Trophoblast cell (in vitro differentiated cells and primary cell): Measurements from ENCODE around the gene ZNF488.

Source experiments
- DNase-seq, 2 donors: peaks; one replicate each; pipeline ENCODE4 v3.0.0-alpha.2; 2016
- H2AFZ ChIP-seq: 2 replicates; pipeline ENCODE4 v1.6.1; 2013; ENCODE audit warnings: low read length, moderate library complexity, mild to moderate bottlenecking; ENCODE audit not compliant: insufficient read depth, poor library complexity
- H2AK5ac ChIP-seq: 2 replicates; pipeline ENCODE4 v1.6.1; 2013; ENCODE audit warnings: mild to moderate bottlenecking, low read length
- H2BK120ac ChIP-seq: 2 replicates; pipeline ENCODE4 v1.6.1; 2013; ENCODE audit warnings: low read length, mild to moderate bottlenecking, moderate library complexity; ENCODE audit not compliant: insufficient read depth, poor library complexity
- H2BK12ac ChIP-seq: 2 replicates; pipeline ENCODE4 v1.6.1; 2013; ENCODE audit warnings: mild to moderate bottlenecking, low read length, moderate library complexity
- H2BK5ac ChIP-seq: 2 replicates; pipeline ENCODE4 v1.6.1; 2013; ENCODE audit warnings: low read length, low read depth, moderate library complexity, mild to moderate bottlenecking; ENCODE audit not compliant: poor library complexity
- H3K14ac ChIP-seq: 2 replicates; pipeline ENCODE4 v1.6.1; 2013; ENCODE audit warnings: mild to moderate bottlenecking, low read length
- H3K18ac ChIP-seq: 2 replicates; pipeline ENCODE4 v1.6.1; 2013; ENCODE audit warnings: mild to moderate bottlenecking, low read length
- H3K23ac ChIP-seq: 2 replicates; pipeline ENCODE4 v1.6.1; 2013; ENCODE audit warnings: low read length
- H3K27ac ChIP-seq: 2 replicates; pipeline ENCODE4 v1.5.1; 2013; ENCODE audit warnings: low read depth, mild to moderate bottlenecking, inconsistent platforms, low read length, moderate library complexity
- H3K27me3 ChIP-seq: 2 replicates; pipeline ENCODE4 v1.6.1; 2013; ENCODE audit warnings: inconsistent platforms, mild to moderate bottlenecking, low read length, moderate library complexity; ENCODE audit not compliant: insufficient read depth
- H3K36me3 ChIP-seq, 2 experiments: 1 replicate in 1 of 2; 2 replicates in 1 of 2; pipeline ENCODE4 v1.6.1; 2013; ENCODE audit warnings: low read length in 2 of 2, mild to moderate bottlenecking in 2 of 2, moderate library complexity in 1 of 2; ENCODE audit not compliant: insufficient read depth in 2 of 2, control insufficient read depth in 1 of 2
- H3K4ac ChIP-seq: 2 replicates; pipeline ENCODE4 v1.6.1; 2013; ENCODE audit warnings: low read depth, mild to moderate bottlenecking, low read length, moderate library complexity
- H3K4me1 ChIP-seq, 2 experiments: 1 replicate in 1 of 2; 2 replicates in 1 of 2; pipeline ENCODE4 v1.6.1; 2013; ENCODE audit warnings: low read length in 2 of 2, mild to moderate bottlenecking in 2 of 2, moderate library complexity in 1 of 2; ENCODE audit not compliant: insufficient read depth in 2 of 2, control insufficient read depth in 1 of 2
- H3K4me2 ChIP-seq: 2 replicates; pipeline ENCODE4 v1.6.1; 2013; ENCODE audit warnings: inconsistent platforms, mild to moderate bottlenecking, low read length, moderate library complexity
- H3K4me3 ChIP-seq: 2 replicates; pipeline ENCODE4 v1.5.1; 2013; ENCODE audit warnings: mild to moderate bottlenecking, low read depth, low read length, inconsistent platforms
- H3K79me1 ChIP-seq: one replicate; pipeline ENCODE4 v1.6.1; 2013; ENCODE audit warnings: low read length
- H3K79me2 ChIP-seq: 2 replicates; pipeline ENCODE4 v1.6.1; 2013; ENCODE audit warnings: low read length, mild to moderate bottlenecking; ENCODE audit not compliant: control insufficient read depth, insufficient read depth, poor library complexity
- H3K9ac ChIP-seq: 2 replicates; pipeline ENCODE4 v1.6.1; 2013; ENCODE audit warnings: mild to moderate bottlenecking, low read length
- H3K9me3 ChIP-seq: 2 replicates; pipeline ENCODE4 v1.6.1; 2013; ENCODE audit warnings: low read depth, mild to moderate bottlenecking, control low read depth, inconsistent platforms, low read length; ENCODE audit not compliant: insufficient read depth
- H4K12ac ChIP-seq: 2 replicates; pipeline ENCODE4 v1.6.1; 2013; ENCODE audit warnings: low read depth, mild to moderate bottlenecking, low read length, moderate library complexity
- H4K8ac ChIP-seq: 2 replicates; pipeline ENCODE4 v1.6.1; 2013; ENCODE audit warnings: low read depth, mild to moderate bottlenecking, low read length, moderate library complexity
- H4K91ac ChIP-seq: one replicate; pipeline ENCODE4 v1.6.1; 2013; ENCODE audit warnings: low read depth, mild to moderate bottlenecking, low read length, moderate library complexity
- WGBS: extraction: QIAGEN DNeasy Blood & Tissue Kit; methylation state at CpG from one replicate; pipeline ENCODE4 v1.1.7; 2013; ENCODE audit warnings: missing lambda C conversion rate; ENCODE audit not compliant: insufficient read length, insufficient coverage; ENCODE audit errors: extremely low coverage; 5-methylcytosine and 5-hydroxymethylcytosine counted together

The ZNF488 gene

DNA sequence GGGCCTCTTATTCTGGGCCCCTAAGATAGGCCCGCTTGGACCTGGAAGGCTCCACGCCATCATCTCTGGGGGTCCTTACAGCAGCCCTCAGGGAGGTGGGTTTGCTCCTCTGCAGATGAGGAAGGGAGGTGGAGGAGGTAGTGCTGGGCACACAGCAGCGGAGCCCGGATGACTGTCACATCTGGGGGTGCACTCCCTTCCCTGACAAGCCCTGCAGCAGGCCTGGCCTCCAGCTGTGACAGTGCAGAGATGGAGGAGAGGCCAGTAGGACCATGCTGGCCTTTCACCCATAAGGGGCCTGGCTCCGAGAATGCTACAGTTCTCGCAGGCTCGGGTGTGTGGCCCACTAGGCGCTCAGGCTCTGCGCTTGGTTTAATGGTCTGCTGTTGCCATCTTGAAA is 52.6 kb downstream of the ZNF488 start:
- H2AK5ac ChIP-seq, result no peak overlapping the region
- no peak overlapping the region for H2BK120ac ChIP-seq
- H3K23ac ChIP-seq, result no peak overlapping the region
- no peaks in the 10 kb centered on the region for H3K79me1 ChIP-seq
- no peaks in the 10 kb centered on the region for H3K27me3 ChIP-seq
- H2AFZ ChIP-seq, result no peak overlapping the region
- H4K12ac ChIP-seq, result no peak overlapping the region
- H3K4me1 ChIP-seq, result peaks cover 3 to 4% of the 10 kb centered on the region in 2 experiments
- no peak overlapping the region for H3K27ac ChIP-seq
- H2BK12ac ChIP-seq, result no peak overlapping the region
- no peak overlapping the region for H3K4me2 ChIP-seq
- H3K36me3 ChIP-seq, result no peaks in the 10 kb centered on the region
- no peaks in the 10 kb centered on the region for H3K79me2 ChIP-seq
- no peak overlapping the region for H3K4me3 ChIP-seq
- no peak overlapping the region for H2BK5ac ChIP-seq
- H3K18ac ChIP-seq, result no peak overlapping the region
- H3K9me3 ChIP-seq, result peaks cover 20% of the 10 kb centered on the region
- no peak overlapping the region for H3K9ac ChIP-seq
- H3K14ac ChIP-seq, result no peak overlapping the region
- no peak overlapping the region for H3K4ac ChIP-seq
- no peak overlapping the region for H4K91ac ChIP-seq
- H4K8ac ChIP-seq, result no peak overlapping the region
- WGBS, result no CpG with 5 or more reads among the region's 9 CpGs
- no peak for DNase-seq

DNA sequence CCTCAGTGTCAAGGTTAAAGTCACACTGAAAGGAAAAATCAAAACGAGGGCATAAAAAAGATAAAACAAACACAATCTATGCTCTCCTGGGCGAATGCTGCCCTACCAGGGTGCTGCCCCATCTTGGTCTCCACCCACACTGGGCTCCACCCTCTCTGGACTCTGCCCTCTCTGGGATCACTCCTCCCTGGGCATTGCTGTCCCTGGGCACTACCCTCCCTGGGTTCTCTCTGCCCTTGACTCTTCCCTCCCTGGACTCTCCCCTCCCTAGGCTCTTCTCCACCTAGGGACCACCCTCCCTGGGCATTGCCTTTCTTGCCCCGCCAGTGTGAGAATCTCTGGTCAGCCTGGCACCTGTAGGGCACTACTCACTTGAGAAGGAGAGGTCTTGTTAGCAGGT is 53.3 kb downstream of the ZNF488 start:
- no peaks in the 10 kb centered on the region for H3K27me3 ChIP-seq
- H2BK5ac ChIP-seq, result no peak overlapping the region
- H3K4me2 ChIP-seq, result no peak overlapping the region
- no peak overlapping the region for H3K18ac ChIP-seq
- H3K9me3 ChIP-seq, result peaks cover 20% of the 10 kb centered on the region
- no peaks in the 10 kb centered on the region for H3K36me3 ChIP-seq
- peaks cover 3 to 4% of the 10 kb centered on the region in 2 experiments for H3K4me1 ChIP-seq
- H4K8ac ChIP-seq, result no peak overlapping the region
- H2BK120ac ChIP-seq, result no peak overlapping the region
- no peak overlapping the region for H3K4ac ChIP-seq
- no peak overlapping the region for H3K9ac ChIP-seq
- H4K91ac ChIP-seq, result no peak overlapping the region
- no peak for DNase-seq
- no peak overlapping the region for H2AFZ ChIP-seq
- H3K23ac ChIP-seq, result no peak overlapping the region
- WGBS, result no CpG with 5 or more reads among the region's 3 CpGs
- no peaks in the 10 kb centered on the region for H3K79me1 ChIP-seq
- H2BK12ac ChIP-seq, result no peak overlapping the region
- H3K4me3 ChIP-seq, result no peak overlapping the region
- H3K79me2 ChIP-seq, result no peaks in the 10 kb centered on the region
- H4K12ac ChIP-seq, result no peak overlapping the region
- H3K14ac ChIP-seq, result no peak overlapping the region
- H2AK5ac ChIP-seq, result no peak overlapping the region
- no peak overlapping the region for H3K27ac ChIP-seq

DNA sequence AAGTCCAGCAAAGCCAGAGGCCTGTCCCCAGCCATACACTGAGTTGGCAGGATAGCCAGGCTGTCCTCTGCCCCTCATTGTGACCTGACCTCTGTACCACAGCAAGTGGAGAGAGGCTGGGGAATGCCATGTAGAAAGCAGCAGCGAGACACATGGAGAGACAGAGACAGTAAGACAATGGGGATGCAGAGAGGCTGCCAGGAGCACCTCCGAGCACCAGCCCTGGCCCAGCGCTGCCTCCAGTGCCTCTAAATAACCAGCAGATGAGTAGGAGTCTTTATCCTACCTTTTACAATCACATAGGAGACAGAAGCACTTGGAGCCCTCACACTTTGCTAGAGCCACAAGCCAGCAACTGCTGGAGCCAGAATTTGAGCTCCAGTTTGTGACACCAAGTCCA is 53.7 kb downstream of the ZNF488 start:
- Histone ChIP-seq H4K91ac (no peak overlapping the region), H3K23ac (no peak overlapping the region), H2BK12ac (no peak overlapping the region), H3K4me2 (no peak overlapping the region), H2AFZ (no peak overlapping the region), H4K8ac (no peak overlapping the region), H2BK120ac (no peak overlapping the region), H3K79me2 (no peaks in the 10 kb centered on the region), H3K14ac (no peak overlapping the region), H3K4me3 (no peak overlapping the region), H3K9me3 (peaks cover 20% of the 10 kb centered on the region), H3K36me3 (no peaks in the 10 kb centered on the region), H3K4ac (no peak overlapping the region), H3K4me1 (peaks cover 3 to 4% of the 10 kb centered on the region in 2 experiments), H4K12ac (no peak overlapping the region), H3K27me3 (no peaks in the 10 kb centered on the region), H3K27ac (no peak overlapping the region), H2AK5ac (no peak overlapping the region), H3K79me1 (no peaks in the 10 kb centered on the region), H3K18ac (no peak overlapping the region), H2BK5ac (no peak overlapping the region), H3K9ac (no peak overlapping the region)
- no CpG with 5 or more reads among the region's 3 CpGs for WGBS
- DNase-seq, result no peak

DNA sequence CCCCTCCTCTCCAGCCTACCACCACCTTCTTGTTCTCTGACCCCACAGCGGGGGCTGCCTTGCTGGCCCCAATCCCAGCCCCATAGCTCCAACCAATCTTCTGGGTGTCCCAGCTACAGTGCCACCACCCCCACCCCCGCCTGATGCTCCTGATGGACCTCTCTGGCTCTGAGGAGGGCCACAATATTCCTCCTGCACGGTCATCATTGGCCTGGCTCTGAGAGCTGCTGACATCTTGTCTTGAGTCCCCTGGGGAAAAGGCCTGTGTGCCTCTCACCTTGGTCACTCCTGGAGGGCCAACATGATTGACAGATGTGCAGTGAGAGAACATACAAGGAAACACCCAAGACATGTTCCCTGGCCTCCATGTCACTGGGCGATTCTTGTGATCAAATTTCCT is 54.2 kb downstream of the ZNF488 start:
- H3K9ac ChIP-seq, result no peak overlapping the region
- peaks cover 3 to 4% of the 10 kb centered on the region in 2 experiments for H3K4me1 ChIP-seq
- no peak overlapping the region for H4K91ac ChIP-seq
- no peak overlapping the region for H3K4me3 ChIP-seq
- H3K18ac ChIP-seq, result no peak overlapping the region
- no peak overlapping the region for H2AK5ac ChIP-seq
- no peak overlapping the region for H3K27ac ChIP-seq
- no peak for DNase-seq
- no peak overlapping the region for H3K23ac ChIP-seq
- H2AFZ ChIP-seq, result no peak overlapping the region
- H4K8ac ChIP-seq, result no peak overlapping the region
- H3K36me3 ChIP-seq, result no peaks in the 10 kb centered on the region
- no peaks in the 10 kb centered on the region for H3K79me1 ChIP-seq
- no peak overlapping the region for H3K14ac ChIP-seq
- no peak overlapping the region for H3K4me2 ChIP-seq
- no peak overlapping the region for H2BK5ac ChIP-seq
- no peaks in the 10 kb centered on the region for H3K79me2 ChIP-seq
- no peak overlapping the region for H2BK120ac ChIP-seq
- H3K4ac ChIP-seq, result no peak overlapping the region
- no peaks in the 10 kb centered on the region for H3K27me3 ChIP-seq
- no peak overlapping the region for H2BK12ac ChIP-seq
- H3K9me3 ChIP-seq, result peaks cover 22% of the 10 kb centered on the region
- WGBS, result no CpG with 5 or more reads among the region's 4 CpGs
- no peak overlapping the region for H4K12ac ChIP-seq
